Right lung (tissue), 5 donors: ENCODE results near the gene ZBTB43. TPM values are rescaled to one million over a fixed set of nuclear protein-coding genes. Genes with fewer than 3 reads are reported as not detected.
"Not testable (repeated sequence)": the region's sequence is repeated elsewhere in the genome, so short reads cannot be mapped to it uniquely, and the experiment has no call there.

ENCODE experiments used
- DNase-seq, 2 donors: peaks; one replicate each; pipeline ENCODE4 v3.0.0-alpha.2; 2013
- polyA plus RNA-seq, 5 donors: library from polyadenylated mRNA; unstranded; fragments of 120-200 nt; gene quantifications; one replicate each; pipeline versions ENCODE4 v1.2.1 to v1.2.3, GENCODE V29; 2013; ENCODE audit warnings: inconsistent platforms in 1 of 5, low replicate concordance in 1 of 5; ENCODE audit not compliant: insufficient read length in 5 of 5, insufficient read depth in 1 of 5

The ZBTB43 gene
- polyA plus RNA-seq, 5 donors: 12.8 to 18.0 (median 16.3) TPM

- DNase-seq: no peak
These were observed 18.0 kb downstream of the ZBTB43 start for GRCh38 chr9:126822873-126823272.

- DNase-seq: not testable (repeated sequence)
These were observed 19.2 kb downstream of the ZBTB43 start for GRCh38 chr9:126824052-126824451.

GRCh38 chr9:126827227-126827626 is 22.4 kb downstream of the ZBTB43 start:
- no peak for DNase-seq

GRCh38 chr9:126829035-126829434 is 24.2 kb downstream of the ZBTB43 start:
- DNase-seq: no peak

- DNase-seq: no peak
These were observed 26.0 kb downstream of the ZBTB43 start for GRCh38 chr9:126830827-126831226.

- DNase-seq: no peak
These were observed 27.6 kb downstream of the ZBTB43 start for GRCh38 chr9:126832440-126832839.

GRCh38 chr9:126833020-126833419 is 28.2 kb downstream of the ZBTB43 start:
- no peak for DNase-seq

- no peak for DNase-seq
These were observed 29.0 kb downstream of the ZBTB43 start for GRCh38 chr9:126833710-126834345.

GRCh38 chr9:126834672-126835071 is 29.8 kb downstream of the ZBTB43 start:
- DNase-seq: no peak

GRCh38 chr9:126836216-126836615 is 31.4 kb downstream of the ZBTB43 start:
- DNase-seq: no peak

- DNase-seq: no peak
These were observed 33.4 kb downstream of the ZBTB43 start for GRCh38 chr9:126838055-126838811.

GRCh38 chr9:126838895-126839294 is 34.1 kb downstream of the ZBTB43 start:
- DNase-seq: no peak

- no peak for DNase-seq
These were observed 34.5 kb downstream of the ZBTB43 start for GRCh38 chr9:126839301-126839700.

GRCh38 chr9:126842220-126842842 is 37.5 kb downstream of the ZBTB43 start:
- no peak for DNase-seq

GRCh38 chr9:126842977-126843799 is 38.3 kb downstream of the ZBTB43 start:
- DNase-seq: no peak

- no peak for DNase-seq
These were observed 39.2 kb downstream of the ZBTB43 start for GRCh38 chr9:126844085-126844484.

- no peak for DNase-seq
These were observed 42.2 kb downstream of the ZBTB43 start for GRCh38 chr9:126847051-126847450.

GRCh38 chr9:126849591-126850225 is 44.9 kb downstream of the ZBTB43 start:
- DNase-seq: no peak

GRCh38 chr9:126851286-126851880 is 46.5 kb downstream of the ZBTB43 start:
- no peak for DNase-seq

GRCh38 chr9:126852086-126852688 is 47.3 kb downstream of the ZBTB43 start:
- DNase-seq: no peak

GRCh38 chr9:126853667-126854066 is 48.8 kb downstream of the ZBTB43 start:
- DNase-seq: no peak
